Measurements from ENCODE around the gene CYP24A1.

CYP24A1 gene

GRCh38 chr20:54173653-54174456, at the start of gene CYP24A1:
Gene CYP24A1 (minus strand): TSS chr20:54173986. CDS start chr20:54173579, 407 bp downstream.
- DNase-seq (ENCODE audit: low read depth) = no peak

- DNase-seq (ENCODE audit: low read depth) = no peak
These were observed 49.5 kb upstream of the CYP24A1 start for GRCh38 chr20:54223285-54223684.

GRCh38 chr20:54221996-54222890, 48.5 kb upstream of the CYP24A1 start:
- DNase-seq (ENCODE audit: low read depth) = no peak

GRCh38 chr20:54221353-54221752, 47.6 kb upstream of the CYP24A1 start:
- DNase-seq (ENCODE audit: low read depth) = no peak

GRCh38 chr20:54220722-54221121, 46.9 kb upstream of the CYP24A1 start:
- DNase-seq (ENCODE audit: low read depth) = no peak

GRCh38 chr20:54219751-54220426, 46.1 kb upstream of the CYP24A1 start:
- no peak for DNase-seq (ENCODE audit: low read depth)

GRCh38 chr20:54218470-54218869, 44.7 kb upstream of the CYP24A1 start:
- DNase-seq (ENCODE audit: low read depth) = no peak

- DNase-seq (ENCODE audit: low read depth) = no peak
These were observed 44.0 kb upstream of the CYP24A1 start for GRCh38 chr20:54217762-54218161.

- no peak for DNase-seq (ENCODE audit: low read depth)
These were observed 41.5 kb upstream of the CYP24A1 start for GRCh38 chr20:54215157-54215789.

GRCh38 chr20:54214566-54214965, 40.8 kb upstream of the CYP24A1 start:
- no peak for DNase-seq (ENCODE audit: low read depth)

GRCh38 chr20:54212871-54213270, 39.1 kb upstream of the CYP24A1 start:
- DNase-seq (ENCODE audit: low read depth) = no peak

- no peak for DNase-seq (ENCODE audit: low read depth)
These were observed 38.4 kb upstream of the CYP24A1 start for GRCh38 chr20:54212226-54212625.

- no peak for DNase-seq (ENCODE audit: low read depth)
These were observed 35.5 kb upstream of the CYP24A1 start for GRCh38 chr20:54209216-54209813.

GRCh38 chr20:54208548-54209176, 34.9 kb upstream of the CYP24A1 start:
- DNase-seq (ENCODE audit: low read depth) = no peak

GRCh38 chr20:54207743-54208547, 34.2 kb upstream of the CYP24A1 start, which contains the start of gene PFDN4:
Gene PFDN4 (plus strand): TSS chr20:54208087. CDS start chr20:54208101, 14 bp downstream.
- peak; percentile 76 for DNase-seq (ENCODE audit: low read depth)

- DNase-seq (ENCODE audit: low read depth) = no peak
These were observed 33.4 kb upstream of the CYP24A1 start for GRCh38 chr20:54207053-54207742.

GRCh38 chr20:54205450-54205849, 31.7 kb upstream of the CYP24A1 start:
- no peak for DNase-seq (ENCODE audit: low read depth)

- DNase-seq (ENCODE audit: low read depth) = no peak
These were observed 30.7 kb upstream of the CYP24A1 start for GRCh38 chr20:54204481-54204880.

- DNase-seq (ENCODE audit: low read depth) = no peak
These were observed 30.3 kb upstream of the CYP24A1 start for GRCh38 chr20:54204063-54204462.

Data from activated T-cell treated with anti-CD3 and anti-CD28 coated beads for 24 hours (primary cell).